Measurements from ENCODE around the gene TMEM44.

TMEM44 gene, protein sequence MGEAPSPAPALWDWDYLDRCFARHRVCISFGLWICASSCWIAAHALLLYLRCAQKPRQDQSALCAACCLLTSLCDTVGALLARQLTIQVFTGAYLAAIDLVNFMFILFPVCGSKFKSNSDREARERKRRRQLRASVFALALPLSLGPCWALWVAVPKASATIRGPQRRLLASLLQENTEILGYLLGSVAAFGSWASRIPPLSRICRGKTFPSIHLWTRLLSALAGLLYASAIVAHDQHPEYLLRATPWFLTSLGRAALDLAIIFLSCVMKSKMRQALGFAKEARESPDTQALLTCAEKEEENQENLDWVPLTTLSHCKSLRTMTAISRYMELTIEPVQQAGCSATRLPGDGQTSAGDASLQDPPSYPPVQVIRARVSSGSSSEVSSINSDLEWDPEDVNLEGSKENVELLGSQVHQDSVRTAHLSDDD

GRCh38 chr3:194633349-194634004 is at the start of gene TMEM44:
Gene TMEM44, minus strand, starts transcription at chr3:194633419. Its CDS starts 204 bp downstream, at chr3:194633215.
- peak within 1 kb of the TSS; percentile 45 for H3K27ac ChIP-seq
- TF ChIP-seq ZFX (IDR thresholded peaks at IDR 0.05; ENCODE audit: borderline replicate concordance): no peak
- TF ChIP-seq, protein P1, sequence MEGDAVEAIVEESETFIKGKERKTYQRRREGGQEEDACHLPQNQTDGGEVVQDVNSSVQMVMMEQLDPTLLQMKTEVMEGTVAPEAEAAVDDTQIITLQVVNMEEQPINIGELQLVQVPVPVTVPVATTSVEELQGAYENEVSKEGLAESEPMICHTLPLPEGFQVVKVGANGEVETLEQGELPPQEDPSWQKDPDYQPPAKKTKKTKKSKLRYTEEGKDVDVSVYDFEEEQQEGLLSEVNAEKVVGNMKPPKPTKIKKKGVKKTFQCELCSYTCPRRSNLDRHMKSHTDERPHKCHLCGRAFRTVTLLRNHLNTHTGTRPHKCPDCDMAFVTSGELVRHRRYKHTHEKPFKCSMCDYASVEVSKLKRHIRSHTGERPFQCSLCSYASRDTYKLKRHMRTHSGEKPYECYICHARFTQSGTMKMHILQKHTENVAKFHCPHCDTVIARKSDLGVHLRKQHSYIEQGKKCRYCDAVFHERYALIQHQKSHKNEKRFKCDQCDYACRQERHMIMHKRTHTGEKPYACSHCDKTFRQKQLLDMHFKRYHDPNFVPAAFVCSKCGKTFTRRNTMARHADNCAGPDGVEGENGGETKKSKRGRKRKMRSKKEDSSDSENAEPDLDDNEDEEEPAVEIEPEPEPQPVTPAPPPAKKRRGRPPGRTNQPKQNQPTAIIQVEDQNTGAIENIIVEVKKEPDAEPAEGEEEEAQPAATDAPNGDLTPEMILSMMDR (IDR thresholded peaks at IDR 0.05): peak; percentile 84

GRCh38 chr3:194682694-194683310 is 49.6 kb upstream of the TMEM44 start:
- TF ChIP-seq ZFX (IDR thresholded peaks at IDR 0.05; ENCODE audit: borderline replicate concordance): no peak
- TF ChIP-seq, protein P1 (IDR thresholded peaks at IDR 0.05): peak; percentile 84

GRCh38 chr3:194682189-194682693 is 49.0 kb upstream of the TMEM44 start:
- H3K27ac ChIP-seq: no peak overlapping the region

More at GRCh38 chr3:194682694-194683310, 49.6 kb upstream of the TMEM44 start:
- no peak overlapping the region for H3K27ac ChIP-seq

GRCh38 chr3:194680888-194681615 is 47.8 kb upstream of the TMEM44 start:
- H3K27ac ChIP-seq: no peak overlapping the region
- no peak for TF ChIP-seq ZFX (IDR thresholded peaks at IDR 0.05; ENCODE audit: borderline replicate concordance)
- TF ChIP-seq, protein P1 (IDR thresholded peaks at IDR 0.05): no peak

More at GRCh38 chr3:194682189-194682693, 49.0 kb upstream of the TMEM44 start:
- no peak for TF ChIP-seq ZFX (IDR thresholded peaks at IDR 0.05; ENCODE audit: borderline replicate concordance)
- TF ChIP-seq, protein P1 (IDR thresholded peaks at IDR 0.05): no peak

GRCh38 chr3:194676471-194676870 is 43.3 kb upstream of the TMEM44 start:
- no peak overlapping the region for H3K27ac ChIP-seq
- TF ChIP-seq ZFX (IDR thresholded peaks at IDR 0.05; ENCODE audit: borderline replicate concordance): no peak
- TF ChIP-seq, protein P1 (IDR thresholded peaks at IDR 0.05): no peak

- H3K27ac ChIP-seq: no peak overlapping the region
Observed at GRCh38 chr3:194675680-194676079, 42.5 kb upstream of the TMEM44 start.

More at GRCh38 chr3:194675680-194676079, 42.5 kb upstream of the TMEM44 start:
- TF ChIP-seq ZFX (IDR thresholded peaks at IDR 0.05; ENCODE audit: borderline replicate concordance): no peak
- TF ChIP-seq, protein P1 (IDR thresholded peaks at IDR 0.05): no peak

Measured in 22Rv1 (cell line).